ENCODE results near the gene CYB561D2. TPM values are rescaled to one million over a fixed set of nuclear protein-coding genes. Genes with fewer than 3 reads are reported as not detected.

CYB561D2 gene
- total and polyA plus RNA-seq, 9 of the 15 experiments (the other 6 are each of a cell fraction or from before 2014, with no cell fraction given) = 4.2 to 16.6 (median 9.4) TPM

DNA sequence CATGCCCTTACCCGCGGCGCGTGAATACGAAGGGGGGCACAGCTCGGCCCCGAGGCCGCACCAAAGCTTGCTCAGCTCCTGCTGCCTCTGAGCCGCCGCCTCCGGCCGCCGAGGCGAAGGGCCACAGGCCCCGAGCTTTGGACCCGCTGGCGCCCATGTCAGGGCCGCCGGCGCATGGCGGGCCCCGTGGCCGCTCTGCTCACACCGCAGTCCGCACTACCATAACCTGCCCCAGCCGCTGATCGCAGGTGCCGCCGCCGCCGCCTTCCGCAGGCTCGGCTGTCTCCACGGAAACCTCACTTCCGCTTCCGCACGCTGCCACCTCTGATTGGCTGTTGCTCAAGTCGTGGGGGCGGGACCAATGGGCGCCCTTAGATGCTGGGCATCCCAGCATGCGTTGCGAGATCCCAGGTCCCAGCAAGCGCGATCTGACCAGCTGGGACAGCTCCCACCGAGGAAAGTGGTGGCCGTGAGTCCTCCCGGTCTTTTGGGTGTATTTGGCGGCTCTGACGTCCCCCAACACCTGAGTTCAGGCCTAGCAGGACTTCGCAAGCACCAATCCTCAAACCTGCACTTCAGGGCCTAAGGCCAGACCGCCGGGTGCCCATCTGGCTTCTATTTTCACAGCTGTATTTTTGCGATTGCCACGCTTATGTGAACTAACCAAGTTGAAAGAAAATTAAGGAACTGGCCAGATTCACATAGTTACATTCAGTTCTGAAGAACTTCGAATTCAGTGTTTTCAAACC is 22.5 kb upstream of the CYB561D2 start, which contains the start of gene TUSC2 (continued):
- no peak for TF ChIP-seq ZFP1 (CRISPR knock-in tag; IDR thresholded peaks at IDR 0.05)
- TF ChIP-seq RBFOX2 (IDR thresholded peaks at IDR 0.05; ENCODE audit: low read depth, low read length) = peak; percentile 83
- TF ChIP-seq, protein P1, sequence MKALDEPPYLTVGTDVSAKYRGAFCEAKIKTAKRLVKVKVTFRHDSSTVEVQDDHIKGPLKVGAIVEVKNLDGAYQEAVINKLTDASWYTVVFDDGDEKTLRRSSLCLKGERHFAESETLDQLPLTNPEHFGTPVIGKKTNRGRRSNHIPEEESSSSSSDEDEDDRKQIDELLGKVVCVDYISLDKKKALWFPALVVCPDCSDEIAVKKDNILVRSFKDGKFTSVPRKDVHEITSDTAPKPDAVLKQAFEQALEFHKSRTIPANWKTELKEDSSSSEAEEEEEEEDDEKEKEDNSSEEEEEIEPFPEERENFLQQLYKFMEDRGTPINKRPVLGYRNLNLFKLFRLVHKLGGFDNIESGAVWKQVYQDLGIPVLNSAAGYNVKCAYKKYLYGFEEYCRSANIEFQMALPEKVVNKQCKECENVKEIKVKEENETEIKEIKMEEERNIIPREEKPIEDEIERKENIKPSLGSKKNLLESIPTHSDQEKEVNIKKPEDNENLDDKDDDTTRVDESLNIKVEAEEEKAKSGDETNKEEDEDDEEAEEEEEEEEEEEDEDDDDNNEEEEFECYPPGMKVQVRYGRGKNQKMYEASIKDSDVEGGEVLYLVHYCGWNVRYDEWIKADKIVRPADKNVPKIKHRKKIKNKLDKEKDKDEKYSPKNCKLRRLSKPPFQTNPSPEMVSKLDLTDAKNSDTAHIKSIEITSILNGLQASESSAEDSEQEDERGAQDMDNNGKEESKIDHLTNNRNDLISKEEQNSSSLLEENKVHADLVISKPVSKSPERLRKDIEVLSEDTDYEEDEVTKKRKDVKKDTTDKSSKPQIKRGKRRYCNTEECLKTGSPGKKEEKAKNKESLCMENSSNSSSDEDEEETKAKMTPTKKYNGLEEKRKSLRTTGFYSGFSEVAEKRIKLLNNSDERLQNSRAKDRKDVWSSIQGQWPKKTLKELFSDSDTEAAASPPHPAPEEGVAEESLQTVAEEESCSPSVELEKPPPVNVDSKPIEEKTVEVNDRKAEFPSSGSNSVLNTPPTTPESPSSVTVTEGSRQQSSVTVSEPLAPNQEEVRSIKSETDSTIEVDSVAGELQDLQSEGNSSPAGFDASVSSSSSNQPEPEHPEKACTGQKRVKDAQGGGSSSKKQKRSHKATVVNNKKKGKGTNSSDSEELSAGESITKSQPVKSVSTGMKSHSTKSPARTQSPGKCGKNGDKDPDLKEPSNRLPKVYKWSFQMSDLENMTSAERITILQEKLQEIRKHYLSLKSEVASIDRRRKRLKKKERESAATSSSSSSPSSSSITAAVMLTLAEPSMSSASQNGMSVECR (CRISPR knock-in tag; IDR thresholded peaks at IDR 0.05) = peak; percentile 56; the same call in 1 of the 2 replicates
- TF ChIP-seq HMGN3 (IDR thresholded peaks at IDR 0.05; ENCODE audit: borderline replicate concordance, extremely low read depth, insufficient read length, low read depth, low read length) = peak; percentile 34
- TF ChIP-seq ZNF830 (CRISPR knock-in tag; IDR thresholded peaks at IDR 0.05) = no peak
- peak; percentile 96 for TF ChIP-seq RBM22 (IDR thresholded peaks at IDR 0.05; ENCODE audit: low read depth, low read length, poor library complexity, severe bottlenecking)
- TF ChIP-seq, protein P2, sequence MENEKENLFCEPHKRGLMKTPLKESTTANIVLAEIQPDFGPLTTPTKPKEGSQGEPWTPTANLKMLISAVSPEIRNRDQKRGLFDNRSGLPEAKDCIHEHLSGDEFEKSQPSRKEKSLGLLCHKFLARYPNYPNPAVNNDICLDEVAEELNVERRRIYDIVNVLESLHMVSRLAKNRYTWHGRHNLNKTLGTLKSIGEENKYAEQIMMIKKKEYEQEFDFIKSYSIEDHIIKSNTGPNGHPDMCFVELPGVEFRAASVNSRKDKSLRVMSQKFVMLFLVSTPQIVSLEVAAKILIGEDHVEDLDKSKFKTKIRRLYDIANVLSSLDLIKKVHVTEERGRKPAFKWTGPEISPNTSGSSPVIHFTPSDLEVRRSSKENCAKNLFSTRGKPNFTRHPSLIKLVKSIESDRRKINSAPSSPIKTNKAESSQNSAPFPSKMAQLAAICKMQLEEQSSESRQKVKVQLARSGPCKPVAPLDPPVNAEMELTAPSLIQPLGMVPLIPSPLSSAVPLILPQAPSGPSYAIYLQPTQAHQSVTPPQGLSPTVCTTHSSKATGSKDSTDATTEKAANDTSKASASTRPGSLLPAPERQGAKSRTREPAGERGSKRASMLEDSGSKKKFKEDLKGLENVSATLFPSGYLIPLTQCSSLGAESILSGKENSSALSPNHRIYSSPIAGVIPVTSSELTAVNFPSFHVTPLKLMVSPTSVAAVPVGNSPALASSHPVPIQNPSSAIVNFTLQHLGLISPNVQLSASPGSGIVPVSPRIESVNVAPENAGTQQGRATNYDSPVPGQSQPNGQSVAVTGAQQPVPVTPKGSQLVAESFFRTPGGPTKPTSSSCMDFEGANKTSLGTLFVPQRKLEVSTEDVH (IDR thresholded peaks at IDR 0.05; ENCODE audit: low read depth, partially characterized antibody) = peak; percentile 61
- TF ChIP-seq JUND (IDR thresholded peaks at IDR 0.05; ENCODE audit: borderline replicate concordance, low read depth, low read length) = no peak
- no peak for TF ChIP-seq JUND (tag; IDR thresholded peaks at IDR 0.05; ENCODE audit: borderline replicate concordance, low read depth, low read length)
- TF ChIP-seq ZNF143 (CRISPR knock-in tag; IDR thresholded peaks at IDR 0.05) = peak; percentile 80
- no peak for TF ChIP-seq GABPB2 (CRISPR knock-in tag; conservative IDR thresholded peaks at IDR 0.05)
- TF ChIP-seq NFYB (IDR thresholded peaks at IDR 0.05; ENCODE audit: extremely low read depth, insufficient read length) = peak; percentile 92
- no peak for TF ChIP-seq ZNF274 (IDR thresholded peaks at IDR 0.05; ENCODE audit: borderline replicate concordance, low read depth, low read length)
- TF ChIP-seq XRCC5 (IDR thresholded peaks at IDR 0.05; ENCODE audit: low read depth, low read length) = 0 out of 2 replicates have a peak, but pooled peaks have one; percentile 49
- no peak for TF ChIP-seq EP300 (IDR thresholded peaks at IDR 0.05; ENCODE audit: low read length)
- peak; percentile 40; the same call in 1 of the 2 replicates for TF ChIP-seq EP400 (IDR thresholded peaks at IDR 0.05)
- no peak for TF ChIP-seq DIDO1 (tag; IDR thresholded peaks at IDR 0.05; ENCODE audit: low read depth)
- TF ChIP-seq DACH1 (IDR thresholded peaks at IDR 0.05; ENCODE audit: partially characterized antibody) = peak; percentile 73
- TF ChIP-seq, protein P3, sequence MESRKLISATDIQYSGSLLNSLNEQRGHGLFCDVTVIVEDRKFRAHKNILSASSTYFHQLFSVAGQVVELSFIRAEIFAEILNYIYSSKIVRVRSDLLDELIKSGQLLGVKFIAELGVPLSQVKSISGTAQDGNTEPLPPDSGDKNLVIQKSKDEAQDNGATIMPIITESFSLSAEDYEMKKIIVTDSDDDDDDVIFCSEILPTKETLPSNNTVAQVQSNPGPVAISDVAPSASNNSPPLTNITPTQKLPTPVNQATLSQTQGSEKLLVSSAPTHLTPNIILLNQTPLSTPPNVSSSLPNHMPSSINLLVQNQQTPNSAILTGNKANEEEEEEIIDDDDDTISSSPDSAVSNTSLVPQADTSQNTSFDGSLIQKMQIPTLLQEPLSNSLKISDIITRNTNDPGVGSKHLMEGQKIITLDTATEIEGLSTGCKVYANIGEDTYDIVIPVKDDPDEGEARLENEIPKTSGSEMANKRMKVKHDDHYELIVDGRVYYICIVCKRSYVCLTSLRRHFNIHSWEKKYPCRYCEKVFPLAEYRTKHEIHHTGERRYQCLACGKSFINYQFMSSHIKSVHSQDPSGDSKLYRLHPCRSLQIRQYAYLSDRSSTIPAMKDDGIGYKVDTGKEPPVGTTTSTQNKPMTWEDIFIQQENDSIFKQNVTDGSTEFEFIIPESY (CRISPR knock-in tag; IDR thresholded peaks at IDR 0.05) = no peak; the same call in 1 of the 2 replicates
